WTC11 (cell line): ENCODE results near the gene GLT8D1. TPM values are rescaled to one million over a fixed set of nuclear protein-coding genes. Genes with fewer than 3 reads are reported as not detected.

Source experiments
- ATAC-seq: fragments of 200-7000 bp; cut with Tn5 transposase; 2 replicates; pipeline ENCODE4 v1.10.0; 2021; ENCODE audit warnings: mild to moderate bottlenecking, moderate library complexity
- CTCF ChIA-PET: fragments of 300-600 bp; sonication (Branson Sonifier 250); formaldehyde crosslinking; loops from one replicate; lab custom pipeline; 2021; ENCODE audit warnings: antibody characterized with exemption; lab: Charles Lee
- POLR2A ChIA-PET: fragments of 350-600 bp; sonication (Branson Sonifier 250); formaldehyde crosslinking; loops from one replicate; lab custom pipeline; 2021; ENCODE audit warnings: antibody characterized with exemption; lab: Charles Lee
- DNase-seq: peaks from one replicate; pipeline ENCODE4 v3.0.0; 2021; ENCODE audit warnings: low spot score
- H3K27ac Mint-ChIP-seq: 2 replicates; pipeline ENCODE4 v1.8.0; 2021; ENCODE audit warnings: mixed read lengths
- H3K27me3 Mint-ChIP-seq: 2 replicates; pipeline ENCODE4 v1.8.0; 2021; ENCODE audit warnings: low read depth, mild to moderate bottlenecking, moderate library complexity, mixed read lengths
- H3K36me3 Mint-ChIP-seq: 2 replicates; pipeline ENCODE4 v1.8.0; 2021; ENCODE audit warnings: mixed read lengths
- H3K4me1 Mint-ChIP-seq: 2 replicates; pipeline ENCODE4 v1.8.0; 2022; ENCODE audit warnings: mixed read lengths
- H3K4me3 Mint-ChIP-seq: 2 replicates; pipeline ENCODE4 v1.8.0; 2021; ENCODE audit warnings: mild to moderate bottlenecking, moderate library complexity, mixed read lengths
- H3K9me3 Mint-ChIP-seq: 2 replicates; pipeline ENCODE4 v1.8.0; 2021; ENCODE audit warnings: mixed read lengths
- ATF1 ChIP-seq: sonication (generic); formaldehyde crosslinking; IDR thresholded peaks from 2 replicates; pipeline ENCODE4 v1.8.1; 2023; ENCODE audit warnings: mild to moderate bottlenecking, moderate library complexity, missing genetic modification reagents
- ESRRA ChIP-seq: sonication (generic); formaldehyde crosslinking; IDR thresholded peaks from 2 replicates; pipeline ENCODE4 v1.8.1; 2022; ENCODE audit warnings: mild to moderate bottlenecking, missing genetic modification reagents, borderline replicate concordance
- FOXK1 ChIP-seq: sonication (generic); formaldehyde crosslinking; IDR thresholded peaks from 2 replicates; pipeline ENCODE4 v1.8.0; 2022; ENCODE audit warnings: mild to moderate bottlenecking, moderate library complexity, missing genetic modification reagents
- FOXP1 ChIP-seq: sonication (generic); formaldehyde crosslinking; IDR thresholded peaks from 2 replicates; pipeline ENCODE4 v1.8.0; 2022; ENCODE audit warnings: missing genetic modification reagents, mild to moderate bottlenecking, moderate library complexity, borderline replicate concordance
- GABPB1 ChIP-seq: sonication (generic); formaldehyde crosslinking; IDR thresholded peaks from 2 replicates; pipeline ENCODE4 v1.8.1; 2023; ENCODE audit warnings: mild to moderate bottlenecking, missing genetic modification reagents
- JUN ChIP-seq: sonication (generic); formaldehyde crosslinking; IDR thresholded peaks from 2 replicates; pipeline ENCODE4 v1.8.0; 2023; ENCODE audit warnings: mild to moderate bottlenecking, missing genetic modification reagents
- NFATC4 ChIP-seq: fragments of 250-450 bp; sonication (Bioruptor Pico); IDR thresholded peaks from 2 replicates; pipeline ENCODE4 v1.9.0; 2021; ENCODE audit warnings: mild to moderate bottlenecking
- NFYB ChIP-seq: sonication (generic); formaldehyde crosslinking; conservative IDR thresholded peaks from 2 replicates; pipeline ENCODE4 v1.8.0; 2022; ENCODE audit warnings: low read depth, missing genetic modification reagents
- NR2C2 ChIP-seq: sonication (generic); formaldehyde crosslinking; IDR thresholded peaks from 2 replicates; pipeline ENCODE4 v1.8.0; 2022; ENCODE audit warnings: mild to moderate bottlenecking, missing genetic modification reagents
- NR3C1 ChIP-seq: sonication (generic); formaldehyde crosslinking; conservative IDR thresholded peaks from 2 replicates; pipeline ENCODE4 v1.8.1; 2023; ENCODE audit warnings: low read depth, mild to moderate bottlenecking, missing genetic modification reagents
- RELA ChIP-seq: sonication (generic); formaldehyde crosslinking; IDR thresholded peaks from 2 replicates; pipeline ENCODE4 v1.8.1; 2022; ENCODE audit warnings: missing genetic modification reagents, mild to moderate bottlenecking, borderline replicate concordance
- SMAD3 ChIP-seq: sonication (generic); formaldehyde crosslinking; IDR thresholded peaks from 2 replicates; pipeline ENCODE4 v1.8.0; 2022; ENCODE audit warnings: missing genetic modification reagents, mild to moderate bottlenecking, borderline replicate concordance
- TCF7 ChIP-seq: sonication (generic); formaldehyde crosslinking; IDR thresholded peaks from 2 replicates; pipeline ENCODE4 v1.8.0; 2022; ENCODE audit warnings: mild to moderate bottlenecking, low read depth, missing genetic modification reagents, moderate library complexity
- ZNF232 ChIP-seq: sonication (generic); formaldehyde crosslinking; IDR thresholded peaks from 2 replicates; pipeline ENCODE4 v1.8.0; 2022; ENCODE audit warnings: mild to moderate bottlenecking, missing genetic modification reagents
- ZNF671 ChIP-seq: fragments of 250-450 bp; sonication (Bioruptor Pico); IDR thresholded peaks from 2 replicates; pipeline ENCODE4 v1.8.0; 2021; ENCODE audit warnings: mild to moderate bottlenecking
- total RNA-seq: library from RNA; stranded (reverse); gene quantifications from 3 replicates; pipeline ENCODE4 v1.2.3, GENCODE V29; 2021
- TF ChIP-seq, protein P1 (sequence below): sonication (generic); formaldehyde crosslinking; IDR thresholded peaks from 2 replicates; pipeline ENCODE4 v1.8.0; 2022; ENCODE audit warnings: mild to moderate bottlenecking, missing genetic modification reagents
- TF ChIP-seq, protein P2 (sequence below): sonication (generic); formaldehyde crosslinking; IDR thresholded peaks from 2 replicates; pipeline ENCODE4 v1.8.1; 2022; ENCODE audit warnings: low read depth, mild to moderate bottlenecking, moderate library complexity, missing genetic modification reagents, borderline replicate concordance
- TF ChIP-seq, protein P3 (sequence below): fragments of 250-450 bp; sonication (Bioruptor Pico); IDR thresholded peaks from 2 replicates; pipeline ENCODE4 v1.9.0; 2021; ENCODE audit warnings: mild to moderate bottlenecking
- TF ChIP-seq, protein P4 (sequence below): sonication (generic); formaldehyde crosslinking; IDR thresholded peaks from 2 replicates; pipeline ENCODE4 v1.8.1; 2022; ENCODE audit warnings: missing genetic modification reagents, borderline replicate concordance
- TF ChIP-seq, protein P5 (sequence below): fragments of 250-450 bp; sonication (Bioruptor Pico); IDR thresholded peaks from 2 replicates; pipeline ENCODE4 v1.9.0; 2021; ENCODE audit warnings: mild to moderate bottlenecking
- TF ChIP-seq, protein P6 (sequence below): fragments of 250-450 bp; sonication (Bioruptor Pico); conservative IDR thresholded peaks from 2 replicates; pipeline ENCODE4 v1.9.0; 2021; ENCODE audit warnings: mild to moderate bottlenecking

Gene GLT8D1
- total RNA-seq, 1 experiment from 2014 or later, result 41.2 TPM

DNA sequence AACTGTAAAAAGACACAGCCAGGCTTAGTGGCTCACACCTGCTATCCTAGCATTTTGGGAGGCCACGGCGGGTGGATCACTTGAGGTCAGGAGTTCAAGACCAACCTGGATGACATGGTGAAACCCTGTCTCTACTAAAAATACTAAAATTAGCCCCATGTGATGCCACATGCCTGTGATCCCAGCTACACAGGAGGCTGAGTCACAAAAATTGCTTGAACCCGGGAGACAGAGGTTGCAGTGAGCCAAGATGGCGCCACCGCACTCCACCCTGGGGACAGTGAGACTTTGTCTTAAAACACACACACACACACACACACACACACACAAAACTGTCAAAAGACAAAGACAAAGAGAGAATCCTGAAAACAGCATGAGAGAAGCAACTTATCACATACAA is 18.3 kb upstream of the GLT8D1 start:
- H3K36me3 Mint-ChIP-seq, result peaks cover 23% of the 10 kb centered on the region
- no peaks in the 10 kb centered on the region for H3K27me3 Mint-ChIP-seq
- H3K27ac Mint-ChIP-seq, result no peak overlapping the region
- H3K4me1 Mint-ChIP-seq, result no peaks in the 10 kb centered on the region
- POLR2A ChIA-PET, result no interaction called here
- peaks cover 24% of the 10 kb centered on the region for H3K9me3 Mint-ChIP-seq
- TF ChIP-seq FOXK1 (CRISPR knock-in tag), result no peak
- no peak for TF ChIP-seq NR3C1
- no peak for TF ChIP-seq SMAD3 (CRISPR knock-in tag)
- no peak for TF ChIP-seq RELA (CRISPR knock-in tag)
- no peak for TF ChIP-seq FOXP1 (CRISPR knock-in tag)
- TF ChIP-seq ESRRA (CRISPR knock-in tag), result no peak
- TF ChIP-seq ZNF671 (CRISPR knock-in tag), result no peak
- no peak for TF ChIP-seq ATF1 (CRISPR knock-in tag)
- TF ChIP-seq, protein P1, sequence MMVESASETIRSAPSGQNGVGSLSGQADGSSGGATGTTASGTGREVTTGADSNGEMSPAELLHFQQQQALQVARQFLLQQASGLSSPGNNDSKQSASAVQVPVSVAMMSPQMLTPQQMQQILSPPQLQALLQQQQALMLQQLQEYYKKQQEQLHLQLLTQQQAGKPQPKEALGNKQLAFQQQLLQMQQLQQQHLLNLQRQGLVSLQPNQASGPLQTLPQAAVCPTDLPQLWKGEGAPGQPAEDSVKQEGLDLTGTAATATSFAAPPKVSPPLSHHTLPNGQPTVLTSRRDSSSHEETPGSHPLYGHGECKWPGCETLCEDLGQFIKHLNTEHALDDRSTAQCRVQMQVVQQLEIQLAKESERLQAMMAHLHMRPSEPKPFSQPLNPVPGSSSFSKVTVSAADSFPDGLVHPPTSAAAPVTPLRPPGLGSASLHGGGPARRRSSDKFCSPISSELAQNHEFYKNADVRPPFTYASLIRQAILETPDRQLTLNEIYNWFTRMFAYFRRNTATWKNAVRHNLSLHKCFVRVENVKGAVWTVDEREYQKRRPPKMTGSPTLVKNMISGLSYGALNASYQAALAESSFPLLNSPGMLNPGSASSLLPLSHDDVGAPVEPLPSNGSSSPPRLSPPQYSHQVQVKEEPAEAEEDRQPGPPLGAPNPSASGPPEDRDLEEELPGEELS (CRISPR knock-in tag), result no peak
- no peak for TF ChIP-seq ZNF232 (CRISPR knock-in tag)
- TF ChIP-seq GABPB1 (CRISPR knock-in tag), result no peak
- no peak for TF ChIP-seq TCF7 (CRISPR knock-in tag)
- no peak for TF ChIP-seq JUN (CRISPR knock-in tag)
- TF ChIP-seq, protein P2, sequence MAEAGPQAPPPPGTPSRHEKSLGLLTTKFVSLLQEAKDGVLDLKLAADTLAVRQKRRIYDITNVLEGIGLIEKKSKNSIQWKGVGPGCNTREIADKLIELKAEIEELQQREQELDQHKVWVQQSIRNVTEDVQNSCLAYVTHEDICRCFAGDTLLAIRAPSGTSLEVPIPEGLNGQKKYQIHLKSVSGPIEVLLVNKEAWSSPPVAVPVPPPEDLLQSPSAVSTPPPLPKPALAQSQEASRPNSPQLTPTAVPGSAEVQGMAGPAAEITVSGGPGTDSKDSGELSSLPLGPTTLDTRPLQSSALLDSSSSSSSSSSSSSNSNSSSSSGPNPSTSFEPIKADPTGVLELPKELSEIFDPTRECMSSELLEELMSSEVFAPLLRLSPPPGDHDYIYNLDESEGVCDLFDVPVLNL (CRISPR knock-in tag), result no peak
- no peak for TF ChIP-seq NR2C2 (CRISPR knock-in tag)
- CTCF ChIA-PET, result no interaction called here
- H3K4me3 Mint-ChIP-seq, result no peak overlapping the region
- ATAC-seq (no peak), DNase-seq (no peak)

DNA sequence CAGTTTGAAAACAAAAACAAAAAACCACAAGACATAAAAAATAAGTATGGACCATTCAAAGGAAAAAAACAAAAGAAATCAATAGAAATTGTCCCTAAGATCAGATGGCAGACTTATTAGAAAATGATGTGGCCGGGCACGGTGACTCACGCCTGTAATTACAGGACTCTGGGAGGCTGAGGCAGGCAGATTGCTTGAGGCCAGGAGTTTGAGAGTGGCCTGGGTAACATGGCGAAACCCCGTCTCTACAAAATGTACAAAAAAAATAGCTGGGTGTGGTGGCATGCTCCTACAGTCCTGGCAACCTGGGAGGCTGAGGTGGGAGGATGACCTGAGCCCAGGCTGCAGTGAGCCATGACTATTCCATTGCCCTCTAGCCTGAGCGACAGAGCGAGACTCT is 16.9 kb upstream of the GLT8D1 start:
- no peak for DNase-seq
- no peak for TF ChIP-seq ZNF671 (CRISPR knock-in tag)
- TF ChIP-seq, protein P3, sequence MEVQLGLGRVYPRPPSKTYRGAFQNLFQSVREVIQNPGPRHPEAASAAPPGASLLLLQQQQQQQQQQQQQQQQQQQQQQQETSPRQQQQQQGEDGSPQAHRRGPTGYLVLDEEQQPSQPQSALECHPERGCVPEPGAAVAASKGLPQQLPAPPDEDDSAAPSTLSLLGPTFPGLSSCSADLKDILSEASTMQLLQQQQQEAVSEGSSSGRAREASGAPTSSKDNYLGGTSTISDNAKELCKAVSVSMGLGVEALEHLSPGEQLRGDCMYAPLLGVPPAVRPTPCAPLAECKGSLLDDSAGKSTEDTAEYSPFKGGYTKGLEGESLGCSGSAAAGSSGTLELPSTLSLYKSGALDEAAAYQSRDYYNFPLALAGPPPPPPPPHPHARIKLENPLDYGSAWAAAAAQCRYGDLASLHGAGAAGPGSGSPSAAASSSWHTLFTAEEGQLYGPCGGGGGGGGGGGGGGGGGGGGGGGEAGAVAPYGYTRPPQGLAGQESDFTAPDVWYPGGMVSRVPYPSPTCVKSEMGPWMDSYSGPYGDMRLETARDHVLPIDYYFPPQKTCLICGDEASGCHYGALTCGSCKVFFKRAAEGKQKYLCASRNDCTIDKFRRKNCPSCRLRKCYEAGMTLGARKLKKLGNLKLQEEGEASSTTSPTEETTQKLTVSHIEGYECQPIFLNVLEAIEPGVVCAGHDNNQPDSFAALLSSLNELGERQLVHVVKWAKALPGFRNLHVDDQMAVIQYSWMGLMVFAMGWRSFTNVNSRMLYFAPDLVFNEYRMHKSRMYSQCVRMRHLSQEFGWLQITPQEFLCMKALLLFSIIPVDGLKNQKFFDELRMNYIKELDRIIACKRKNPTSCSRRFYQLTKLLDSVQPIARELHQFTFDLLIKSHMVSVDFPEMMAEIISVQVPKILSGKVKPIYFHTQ, result no peak
- Mint-ChIP-seq H3K9me3 (peaks cover 9% of the 10 kb centered on the region; the same call in 1 of the 2 replicates), H3K4me1 (no peaks in the 10 kb centered on the region), H3K4me3 (no peak overlapping the region), H3K27me3 (no peaks in the 10 kb centered on the region), H3K27ac (no peak overlapping the region; the same call in 1 of the 2 replicates), H3K36me3 (peaks cover 10% of the 10 kb centered on the region)
- ChIA-PET CTCF (no interaction called here), POLR2A (no interaction called here)
- ATAC-seq, result no peak

DNA sequence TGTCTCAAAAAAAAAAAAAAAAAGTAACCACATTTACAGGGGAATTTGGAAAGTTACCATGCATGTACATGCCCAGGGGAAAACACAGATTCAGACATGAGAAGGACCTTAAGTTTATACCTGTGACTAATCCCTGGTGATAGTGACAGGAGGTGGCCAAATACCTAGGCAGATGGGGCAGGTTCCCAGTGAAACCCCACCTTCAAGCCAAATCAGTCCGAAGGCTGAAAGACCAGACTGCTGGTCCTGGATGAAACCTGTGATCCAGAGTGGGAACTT is 16.1 kb upstream of the GLT8D1 start:
- Mint-ChIP-seq H3K36me3 (peaks cover 5% of the 10 kb centered on the region; the same call in 1 of the 2 replicates), H3K27me3 (no peaks in the 10 kb centered on the region), H3K4me1 (no peaks in the 10 kb centered on the region), H3K9me3 (peaks cover 8% of the 10 kb centered on the region; the same call in 1 of the 2 replicates), H3K27ac (no peak overlapping the region), H3K4me3 (no peak overlapping the region)
- POLR2A ChIA-PET, result no interaction called here
- CTCF ChIA-PET, result interaction anchor here (1.5 kb wide), 1 partner anchor 71 kb away, joined by 5 read pairs; no protein-coding TSS in a partner anchor
- no peak for DNase-seq
- ATAC-seq, result no peak
- no peak for TF ChIP-seq NFATC4 (CRISPR knock-in tag)
- TF ChIP-seq, protein P4, sequence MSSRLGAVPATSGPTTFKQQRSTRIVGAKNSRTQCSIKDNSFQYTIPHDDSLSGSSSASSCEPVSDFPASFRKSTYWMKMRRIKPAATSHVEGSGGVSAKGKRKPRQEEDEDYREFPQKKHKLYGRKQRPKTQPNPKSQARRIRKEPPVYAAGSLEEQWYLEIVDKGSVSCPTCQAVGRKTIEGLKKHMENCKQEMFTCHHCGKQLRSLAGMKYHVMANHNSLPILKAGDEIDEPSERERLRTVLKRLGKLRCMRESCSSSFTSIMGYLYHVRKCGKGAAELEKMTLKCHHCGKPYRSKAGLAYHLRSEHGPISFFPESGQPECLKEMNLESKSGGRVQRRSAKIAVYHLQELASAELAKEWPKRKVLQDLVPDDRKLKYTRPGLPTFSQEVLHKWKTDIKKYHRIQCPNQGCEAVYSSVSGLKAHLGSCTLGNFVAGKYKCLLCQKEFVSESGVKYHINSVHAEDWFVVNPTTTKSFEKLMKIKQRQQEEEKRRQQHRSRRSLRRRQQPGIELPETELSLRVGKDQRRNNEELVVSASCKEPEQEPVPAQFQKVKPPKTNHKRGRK, result no peak
- TF ChIP-seq, protein P5, sequence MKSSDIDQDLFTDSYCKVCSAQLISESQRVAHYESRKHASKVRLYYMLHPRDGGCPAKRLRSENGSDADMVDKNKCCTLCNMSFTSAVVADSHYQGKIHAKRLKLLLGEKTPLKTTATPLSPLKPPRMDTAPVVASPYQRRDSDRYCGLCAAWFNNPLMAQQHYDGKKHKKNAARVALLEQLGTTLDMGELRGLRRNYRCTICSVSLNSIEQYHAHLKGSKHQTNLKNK (CRISPR knock-in tag), result no peak
- TF ChIP-seq NFYB, result no peak
- TF ChIP-seq, protein P6, sequence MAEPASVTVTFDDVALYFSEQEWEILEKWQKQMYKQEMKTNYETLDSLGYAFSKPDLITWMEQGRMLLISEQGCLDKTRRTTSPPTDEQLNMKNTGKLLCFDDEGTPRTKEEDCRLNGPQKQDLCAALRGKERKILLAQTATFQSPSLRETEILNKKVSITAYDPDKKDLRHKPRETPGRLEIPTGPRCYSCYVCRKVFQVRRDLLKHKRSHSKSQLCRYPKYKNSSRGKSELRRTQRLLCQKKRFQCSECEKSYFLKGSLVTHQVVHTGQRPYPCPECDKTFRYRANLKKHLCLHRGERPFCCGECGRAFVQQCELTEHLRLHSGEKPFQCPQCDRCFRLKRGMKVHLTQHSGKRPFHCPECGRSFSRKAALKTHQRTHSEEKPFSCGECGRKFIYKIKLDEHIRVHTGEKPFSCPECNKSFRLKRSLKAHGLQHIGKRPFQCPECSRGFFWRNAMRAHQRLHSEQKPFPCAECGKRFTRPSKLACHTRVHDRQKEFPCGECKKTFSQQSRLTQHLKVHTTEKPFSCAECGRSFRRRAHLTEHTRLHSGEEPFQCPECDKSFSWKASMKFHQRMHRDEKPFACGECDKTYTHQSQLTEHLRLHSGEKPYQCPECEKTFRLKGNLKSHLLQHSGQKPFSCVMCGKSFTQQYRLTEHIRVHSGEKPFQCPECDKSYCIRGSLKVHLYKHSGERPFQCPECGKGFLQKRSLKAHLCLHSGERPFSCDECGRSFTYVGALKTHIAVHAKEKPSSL (CRISPR knock-in tag), result no peak
